ENCODE results near the gene WDR45B. TPM values are rescaled to one million over a fixed set of nuclear protein-coding genes. Genes with fewer than 3 reads are reported as not detected.

The WDR45B gene
- total and polyA plus RNA-seq, 2 experiments from 2014 or later, result 83.2 to 99.5 TPM

DNA sequence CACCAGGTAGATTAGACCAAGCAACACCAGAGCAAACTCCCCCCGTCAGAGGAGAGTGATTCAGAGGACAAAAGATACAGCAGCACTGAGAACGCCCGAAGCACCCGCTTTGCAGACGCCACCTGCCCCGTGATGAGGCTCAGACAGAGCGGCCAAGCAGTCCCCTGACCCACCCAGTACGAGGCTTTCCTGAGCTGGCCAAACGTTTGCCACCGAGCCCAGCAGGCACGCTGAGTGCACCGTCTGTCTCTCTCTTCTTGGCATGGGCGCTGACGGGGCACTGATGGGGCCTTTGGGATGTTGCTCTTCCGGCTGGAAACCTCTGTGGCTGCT is 19.4 kb upstream of the WDR45B start:
- TF ChIP-seq, protein P1, sequence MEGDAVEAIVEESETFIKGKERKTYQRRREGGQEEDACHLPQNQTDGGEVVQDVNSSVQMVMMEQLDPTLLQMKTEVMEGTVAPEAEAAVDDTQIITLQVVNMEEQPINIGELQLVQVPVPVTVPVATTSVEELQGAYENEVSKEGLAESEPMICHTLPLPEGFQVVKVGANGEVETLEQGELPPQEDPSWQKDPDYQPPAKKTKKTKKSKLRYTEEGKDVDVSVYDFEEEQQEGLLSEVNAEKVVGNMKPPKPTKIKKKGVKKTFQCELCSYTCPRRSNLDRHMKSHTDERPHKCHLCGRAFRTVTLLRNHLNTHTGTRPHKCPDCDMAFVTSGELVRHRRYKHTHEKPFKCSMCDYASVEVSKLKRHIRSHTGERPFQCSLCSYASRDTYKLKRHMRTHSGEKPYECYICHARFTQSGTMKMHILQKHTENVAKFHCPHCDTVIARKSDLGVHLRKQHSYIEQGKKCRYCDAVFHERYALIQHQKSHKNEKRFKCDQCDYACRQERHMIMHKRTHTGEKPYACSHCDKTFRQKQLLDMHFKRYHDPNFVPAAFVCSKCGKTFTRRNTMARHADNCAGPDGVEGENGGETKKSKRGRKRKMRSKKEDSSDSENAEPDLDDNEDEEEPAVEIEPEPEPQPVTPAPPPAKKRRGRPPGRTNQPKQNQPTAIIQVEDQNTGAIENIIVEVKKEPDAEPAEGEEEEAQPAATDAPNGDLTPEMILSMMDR (IDR thresholded peaks at IDR 0.05; ENCODE audit: low read depth, low read length), result no peak
- no peak overlapping the region for H3K27ac ChIP-seq

DNA sequence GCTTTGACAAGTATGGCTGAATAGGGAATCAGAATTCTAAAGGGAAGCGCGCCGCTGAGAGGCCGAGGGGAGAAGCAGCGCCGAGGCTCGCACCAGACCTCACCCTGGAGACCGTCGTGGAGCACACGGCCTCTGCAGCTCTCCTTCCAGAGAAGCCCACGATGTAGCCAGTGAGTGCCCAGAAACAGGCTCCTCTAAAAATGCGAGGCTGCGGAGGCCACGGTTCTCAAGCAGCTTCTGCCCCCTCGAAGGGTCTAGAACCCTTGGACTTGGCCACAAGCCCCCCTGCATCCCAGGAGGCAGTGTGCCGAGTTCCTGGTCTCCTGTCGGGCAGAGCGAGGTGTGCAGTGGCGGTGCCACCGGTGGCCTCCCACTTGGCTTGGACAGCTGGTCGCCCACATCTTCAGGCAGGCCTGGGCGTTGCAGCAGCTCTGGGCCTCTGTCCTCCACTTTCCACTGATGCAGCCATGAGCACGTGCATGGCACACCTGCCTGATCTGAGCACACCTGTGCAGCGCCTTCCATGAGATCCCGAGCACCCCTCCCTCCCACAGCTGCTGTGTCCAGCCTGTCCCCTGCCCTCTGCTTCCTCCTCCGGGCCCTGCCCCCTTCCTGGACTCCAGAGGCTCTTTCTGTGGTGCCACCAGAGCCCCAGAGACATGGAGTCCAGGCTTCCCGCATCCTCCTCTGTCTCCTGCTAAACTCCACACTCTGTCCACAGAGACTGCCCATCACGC is 18.9 kb upstream of the WDR45B start:
- H3K4me3 ChIP-seq, result no peak overlapping the region
- H3K27ac ChIP-seq, result no peak overlapping the region
- peaks cover 11% of the 10 kb centered on the region for H3K4me1 ChIP-seq (ENCODE audit: low read depth)
- TF ChIP-seq, protein P1 (IDR thresholded peaks at IDR 0.05; ENCODE audit: low read depth, low read length), result no peak
- H3K9me3 ChIP-seq (ENCODE audit: low read depth), result no peaks in the 10 kb centered on the region
- H3K27me3 ChIP-seq, result no peaks in the 10 kb centered on the region
- H3K36me3 ChIP-seq, result no peaks in the 10 kb centered on the region
- no peak for DNase-seq (ENCODE audit: low read depth in 1 of 2, low spot score in 1 of 2)

More for the DNA sequence above, 19.4 kb upstream of the WDR45B start:
- no peaks in the 10 kb centered on the region for H3K27me3 ChIP-seq
- H3K4me1 ChIP-seq (ENCODE audit: low read depth), result peaks cover 11% of the 10 kb centered on the region
- no peak overlapping the region for H3K4me3 ChIP-seq
- no peak for DNase-seq (ENCODE audit: low read depth in 1 of 2, low spot score in 1 of 2)
- H3K9me3 ChIP-seq (ENCODE audit: low read depth), result no peaks in the 10 kb centered on the region
- H3K36me3 ChIP-seq, result no peaks in the 10 kb centered on the region

DNA sequence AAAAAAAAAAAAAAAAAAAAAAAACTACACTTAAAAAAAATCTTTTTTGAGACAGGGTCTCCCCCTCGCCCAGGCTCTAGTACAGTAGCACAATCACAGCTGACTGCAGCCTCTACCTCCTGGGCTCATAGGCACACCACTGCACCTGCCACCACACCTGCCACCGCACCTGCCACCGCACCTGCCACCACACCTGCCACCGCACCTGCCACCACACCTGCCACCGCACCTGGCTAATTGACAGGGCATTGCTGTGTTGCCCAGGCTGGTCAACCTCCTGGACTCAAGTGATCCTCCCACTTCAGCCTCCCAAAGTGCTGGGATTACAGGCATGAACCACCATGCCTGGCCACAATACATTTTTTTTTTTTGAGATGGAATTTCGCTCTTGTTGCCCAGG is 17.6 kb upstream of the WDR45B start:
- Histone ChIP-seq H3K27ac (no peak overlapping the region), H3K27me3 (no peaks in the 10 kb centered on the region), H3K4me1 (ENCODE audit: low read depth) (peaks cover 11% of the 10 kb centered on the region), H3K4me3 (no peak overlapping the region), H3K36me3 (no peaks in the 10 kb centered on the region), H3K9me3 (ENCODE audit: low read depth) (no peaks in the 10 kb centered on the region)
- no peak for DNase-seq (ENCODE audit: low read depth in 1 of 2, low spot score in 1 of 2)
- TF ChIP-seq, protein P1 (IDR thresholded peaks at IDR 0.05; ENCODE audit: low read depth, low read length), result no peak

DNA sequence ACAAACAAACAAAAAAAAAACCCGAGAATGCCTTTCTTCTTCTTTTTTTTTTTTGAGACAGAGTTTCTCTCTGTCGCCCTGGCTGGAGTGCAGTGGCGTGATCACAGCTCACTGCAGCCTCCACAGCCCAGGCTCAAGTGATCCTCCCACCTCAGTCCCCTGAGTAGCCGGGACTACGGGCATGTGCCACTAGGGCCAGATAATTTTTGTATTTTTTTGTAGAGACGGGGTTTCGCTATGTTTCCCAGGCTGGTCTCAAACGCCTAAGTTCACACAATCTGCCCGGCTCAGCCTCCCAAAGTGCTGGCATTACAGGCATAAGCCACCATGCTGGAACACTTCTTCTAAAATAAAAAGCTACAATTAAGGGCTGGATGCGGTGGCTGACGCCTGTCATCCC is 17.0 kb upstream of the WDR45B start:
- TF ChIP-seq, protein P1 (IDR thresholded peaks at IDR 0.05; ENCODE audit: low read depth, low read length), result no peak
- no peak overlapping the region for H3K4me3 ChIP-seq
- H3K9me3 ChIP-seq (ENCODE audit: low read depth), result no peaks in the 10 kb centered on the region
- H3K27ac ChIP-seq, result no peak overlapping the region
- H3K36me3 ChIP-seq, result no peaks in the 10 kb centered on the region
- no peak for DNase-seq (ENCODE audit: low read depth in 1 of 2, low spot score in 1 of 2)
- H3K4me1 ChIP-seq (ENCODE audit: low read depth), result peaks cover 8% of the 10 kb centered on the region
- no peaks in the 10 kb centered on the region for H3K27me3 ChIP-seq

DNA sequence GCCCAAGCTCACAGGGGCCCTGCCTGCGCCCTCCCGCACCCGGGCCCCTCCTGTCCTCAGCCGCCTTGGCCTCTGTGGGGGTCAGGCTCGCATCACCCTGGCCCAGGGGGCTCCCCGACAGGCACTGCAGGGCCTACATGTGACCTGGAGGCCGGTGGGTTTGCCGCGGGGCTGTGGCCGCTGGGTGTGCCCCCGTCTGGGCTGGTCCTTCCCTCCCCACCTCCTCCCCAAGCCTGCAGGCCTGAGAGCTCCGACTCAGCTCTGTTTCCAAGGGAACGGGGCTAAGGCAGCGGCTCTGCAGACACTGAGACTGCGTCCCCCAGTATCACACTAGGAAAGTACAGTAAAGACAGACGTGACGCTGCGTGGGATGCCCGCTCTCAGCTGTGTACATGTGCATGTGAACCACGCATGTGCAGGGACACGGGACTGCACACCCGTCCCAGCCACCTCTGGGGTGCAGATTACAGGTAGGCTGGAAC is 16.5 kb upstream of the WDR45B start:
- H3K27me3 ChIP-seq, result no peaks in the 10 kb centered on the region
- no peaks in the 10 kb centered on the region for H3K36me3 ChIP-seq
- no peak overlapping the region for H3K4me3 ChIP-seq
- TF ChIP-seq, protein P1 (IDR thresholded peaks at IDR 0.05; ENCODE audit: low read depth, low read length), result no peak
- H3K9me3 ChIP-seq (ENCODE audit: low read depth), result no peaks in the 10 kb centered on the region
- peaks cover 5% of the 10 kb centered on the region for H3K4me1 ChIP-seq (ENCODE audit: low read depth)
- H3K27ac ChIP-seq, result no peak overlapping the region
- no peak for DNase-seq (ENCODE audit: low read depth in 1 of 2, low spot score in 1 of 2)
